Spleen (tissue), 7 donors: ENCODE measurements around the gene NPHP4.

ENCODE experiments used
- CTCF ChIP-seq, 11 experiments: fragments of 200-600 bp in 7 of 11; fragments of 450-650 bp in 4 of 11; sonication (generic) in 4 of 11; IDR thresholded peaks in 8 of 11; conservative IDR thresholded peaks in 3 of 11; 1 replicate in 7 of 11; 2 replicates in 4 of 11; pipeline versions ENCODE4 v1.4.0 to v1.8.0; 2016 to 2021; ENCODE audit warnings: antibody characterized with exemption in 11 of 11, inconsistent platforms in 4 of 11, mild to moderate bottlenecking in 1 of 11
- POLR2A ChIP-seq, 3 donors: fragments of 450-650 bp; IDR thresholded peaks; one replicate each; pipeline ENCODE4 v1.5.1; 2017; ENCODE audit warnings: antibody characterized with exemption in 3 of 3, mild to moderate bottlenecking in 1 of 3
- POLR2AphosphoS5 ChIP-seq, 3 donors: sonication (generic); formaldehyde crosslinking; IDR thresholded peaks; one replicate each; pipeline ENCODE4 v1.5.1; 2017; ENCODE audit warnings: antibody characterized with exemption in 3 of 3
- donor health status: DM: no; HTN: no; CAD: no; lungs with moderate emphysema.
- donor health status: DM: no; HTN: no; CAD: no.
- donor health status: DM: no; HTN: no; CAD: no.

- TF ChIP-seq POLR2A (IDR thresholded peaks at IDR 0.05), result no peak
- no peak for TF ChIP-seq POLR2AphosphoS5 (IDR thresholded peaks at IDR 0.05)
- TF ChIP-seq CTCF (IDR thresholded peaks at IDR 0.05 in 8 of 11, conservative IDR thresholded peaks at IDR 0.05 in 3 of 11), result no peak
These were observed 155.3 kb downstream of the NPHP4 start for GRCh38 chr1:5836776-5837440.
